Heart left ventricle (tissue), 13 donors: ENCODE measurements around the gene BLTP2.

Experiments used
- CTCF ChIP-seq, 12 donors: fragments of 200-600 bp; sonication (generic) in 4 of 12; IDR thresholded peaks; one replicate each; pipeline versions ENCODE4 v1.5.0 to v1.8.0; 2018 to 2022; ENCODE audit warnings: antibody characterized with exemption in 12 of 12, mild to moderate bottlenecking in 5 of 12
- POLR2A ChIP-seq, 2 donors: fragments of 450-650 bp; IDR thresholded peaks; one replicate each; pipeline ENCODE4 v1.6.1; 2017; ENCODE audit warnings: antibody characterized with exemption in 2 of 2, mild to moderate bottlenecking in 2 of 2, moderate library complexity in 2 of 2
- donor health status: ischemic (EF 13 %, LVEDD 7.1; RV severe dilation, severe dysfunction).
- donor health status: DM: no; HTN: yes; CAD: no.
- donor health status: DM: no; HTN: no; CAD: no.
- donor health status: ischemic (EF 25% LVEDD 6.9; RV normal size, moderate dysfunction).
- donor health status: ischemic (EF 25% LVEDD 5.7; RV mildly dilated, moderate dysfunction).
- donor health status: ischemic (EF 35%, LVEDD 5.7; RV mildly dilated, moderate dysfunction).
- donor health status: nonischemic (EF 11% LVEDD 7.7; RV severe dilation, severe dysfunction).
- donor health status: DM: yes; HTN: yes; CAD: no.
- donor health status: PGD.
- donor health status: ischemic (EF 29% LVEDD 5.4; RV normal size, mild dysfunction).
- donor health status: nonischemic (EF 23%, LVEDD 6.1; RV moderate dilation, normal function).

- TF ChIP-seq POLR2A (IDR thresholded peaks at IDR 0.05) (no peak), CTCF (IDR thresholded peaks at IDR 0.05) (no peak)
Measured at GRCh38 chr17:28669918-28670317, 25.0 kb upstream of the BLTP2 start.
